WTC11 (cell line): ENCODE measurements around the gene KRTAP5-2.
"Not testable (repeated sequence)": the region's sequence is repeated elsewhere in the genome, so short reads cannot be mapped to it uniquely, and the experiment has no call there.

Experiments
- ELF4 ChIP-seq: sonication (generic); formaldehyde crosslinking; IDR thresholded peaks from 2 replicates; pipeline ENCODE4 v1.8.1; 2022; ENCODE audit warnings: low read depth, mild to moderate bottlenecking, moderate library complexity, missing genetic modification reagents
- GRHL2 ChIP-seq: fragments of 250-450 bp; sonication (Bioruptor Pico); IDR thresholded peaks from 2 replicates; pipeline ENCODE4 v1.8.0; 2022; ENCODE audit warnings: mild to moderate bottlenecking, moderate library complexity; ENCODE audit not compliant: insufficient replicate concordance, severe bottlenecking
- JUN ChIP-seq: sonication (generic); formaldehyde crosslinking; IDR thresholded peaks from 2 replicates; pipeline ENCODE4 v1.8.0; 2023; ENCODE audit warnings: mild to moderate bottlenecking, missing genetic modification reagents
- MXD4 ChIP-seq: fragments of 250-450 bp; sonication (Bioruptor Pico); IDR thresholded peaks from 2 replicates; pipeline ENCODE4 v1.8.0; 2021; ENCODE audit warnings: mild to moderate bottlenecking, moderate library complexity, borderline replicate concordance
- MYBL2 ChIP-seq: sonication (generic); formaldehyde crosslinking; IDR thresholded peaks from 2 replicates; pipeline ENCODE4 v1.8.1; 2023; ENCODE audit warnings: mild to moderate bottlenecking, moderate library complexity, missing genetic modification reagents
- SMAD3 ChIP-seq: sonication (generic); formaldehyde crosslinking; IDR thresholded peaks from 2 replicates; pipeline ENCODE4 v1.8.0; 2022; ENCODE audit warnings: missing genetic modification reagents, mild to moderate bottlenecking, borderline replicate concordance
- SMAD4 ChIP-seq: sonication (generic); formaldehyde crosslinking; IDR thresholded peaks from 2 replicates; pipeline ENCODE4 v1.8.0; 2022; ENCODE audit warnings: mild to moderate bottlenecking, missing genetic modification reagents
- TP53 ChIP-seq: sonication (generic); formaldehyde crosslinking; IDR thresholded peaks from 2 replicates; pipeline ENCODE4 v1.8.1; 2023; ENCODE audit warnings: mild to moderate bottlenecking, missing genetic modification reagents
- TF ChIP-seq, protein P1 (sequence below): fragments of 200-600 bp; IDR thresholded peaks from 2 replicates; pipeline ENCODE4 v1.8.0; 2022; ENCODE audit warnings: antibody characterized with exemption
- TF ChIP-seq, protein P2 (sequence below): sonication (generic); formaldehyde crosslinking; IDR thresholded peaks from 2 replicates; pipeline ENCODE4 v1.8.1; 2022; ENCODE audit warnings: mild to moderate bottlenecking, missing genetic modification reagents, moderate library complexity, borderline replicate concordance

DNA sequence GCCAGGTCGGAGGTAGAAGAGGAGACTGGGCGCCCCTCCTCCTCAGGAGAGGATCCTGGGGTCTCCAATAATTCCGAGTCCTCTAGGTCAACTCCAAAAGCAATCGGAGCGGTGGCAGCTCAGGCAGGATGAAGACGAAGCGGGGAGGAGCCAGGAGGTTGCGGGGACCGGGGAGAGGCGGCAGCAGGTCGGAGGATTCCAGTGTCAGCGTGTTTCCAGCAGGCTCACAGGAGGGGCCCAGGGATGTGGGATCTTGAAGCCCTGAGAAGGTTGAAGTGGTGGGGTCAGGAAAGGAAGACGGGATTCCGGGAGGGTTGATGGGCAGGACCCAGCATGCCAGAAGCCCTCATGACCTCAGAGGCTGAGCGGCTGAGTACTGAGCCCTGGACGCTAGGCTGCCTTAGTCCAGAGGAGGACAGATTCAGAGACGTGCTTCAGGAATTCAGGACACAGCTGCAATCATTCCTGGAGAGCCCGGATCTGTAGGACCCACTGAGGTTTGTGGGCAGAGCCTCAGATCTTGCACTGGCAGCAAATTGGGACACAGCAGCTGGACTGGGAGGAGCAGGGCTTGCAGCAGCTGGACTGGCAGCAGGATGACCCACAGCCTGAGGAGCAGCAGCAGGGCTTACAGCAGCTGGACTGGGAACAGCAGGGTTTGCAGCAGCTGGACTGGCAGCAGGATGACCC lies 9.2 kb upstream of the KRTAP5-2 start:
- TF ChIP-seq, protein P1, sequence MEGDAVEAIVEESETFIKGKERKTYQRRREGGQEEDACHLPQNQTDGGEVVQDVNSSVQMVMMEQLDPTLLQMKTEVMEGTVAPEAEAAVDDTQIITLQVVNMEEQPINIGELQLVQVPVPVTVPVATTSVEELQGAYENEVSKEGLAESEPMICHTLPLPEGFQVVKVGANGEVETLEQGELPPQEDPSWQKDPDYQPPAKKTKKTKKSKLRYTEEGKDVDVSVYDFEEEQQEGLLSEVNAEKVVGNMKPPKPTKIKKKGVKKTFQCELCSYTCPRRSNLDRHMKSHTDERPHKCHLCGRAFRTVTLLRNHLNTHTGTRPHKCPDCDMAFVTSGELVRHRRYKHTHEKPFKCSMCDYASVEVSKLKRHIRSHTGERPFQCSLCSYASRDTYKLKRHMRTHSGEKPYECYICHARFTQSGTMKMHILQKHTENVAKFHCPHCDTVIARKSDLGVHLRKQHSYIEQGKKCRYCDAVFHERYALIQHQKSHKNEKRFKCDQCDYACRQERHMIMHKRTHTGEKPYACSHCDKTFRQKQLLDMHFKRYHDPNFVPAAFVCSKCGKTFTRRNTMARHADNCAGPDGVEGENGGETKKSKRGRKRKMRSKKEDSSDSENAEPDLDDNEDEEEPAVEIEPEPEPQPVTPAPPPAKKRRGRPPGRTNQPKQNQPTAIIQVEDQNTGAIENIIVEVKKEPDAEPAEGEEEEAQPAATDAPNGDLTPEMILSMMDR: not testable (repeated sequence)
- TF ChIP-seq MXD4 (CRISPR knock-in tag); MYBL2 (CRISPR knock-in tag); ELF4; TP53; JUN; GRHL2 (CRISPR knock-in tag); SMAD3 (CRISPR knock-in tag); SMAD4 (CRISPR knock-in tag): not testable (repeated sequence)
- TF ChIP-seq, protein P2, sequence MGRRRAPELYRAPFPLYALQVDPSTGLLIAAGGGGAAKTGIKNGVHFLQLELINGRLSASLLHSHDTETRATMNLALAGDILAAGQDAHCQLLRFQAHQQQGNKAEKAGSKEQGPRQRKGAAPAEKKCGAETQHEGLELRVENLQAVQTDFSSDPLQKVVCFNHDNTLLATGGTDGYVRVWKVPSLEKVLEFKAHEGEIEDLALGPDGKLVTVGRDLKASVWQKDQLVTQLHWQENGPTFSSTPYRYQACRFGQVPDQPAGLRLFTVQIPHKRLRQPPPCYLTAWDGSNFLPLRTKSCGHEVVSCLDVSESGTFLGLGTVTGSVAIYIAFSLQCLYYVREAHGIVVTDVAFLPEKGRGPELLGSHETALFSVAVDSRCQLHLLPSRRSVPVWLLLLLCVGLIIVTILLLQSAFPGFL (CRISPR knock-in tag): not testable (repeated sequence)
